ENCODE data around the gene DNAJB14. TPM values are rescaled to one million over a fixed set of nuclear protein-coding genes. Genes with fewer than 3 reads are reported as not detected.

The DNAJB14 gene
- total RNA-seq, 3 donors from 2014 or later: 33.4 to 46.4 (median 37.4) TPM

- Histone ChIP-seq H3K27ac (no peak overlapping the region), H3K4me1 (no peaks in the 10 kb centered on the region), H3K27me3 (no peaks in the 10 kb centered on the region), H3K4me3 (no peak overlapping the region), H3K36me3 (no peaks in the 10 kb centered on the region), H3K9me3 (peaks cover 0 to 11% of the 10 kb centered on the region in 2 donors)
- intact Hi-C loops (cut with DNase I; ENCODE audit: low total_unique reads): no loop called here
- TF ChIP-seq POLR2A (IDR thresholded peaks at IDR 0.05) (no peak), POLR2AphosphoS5 (IDR thresholded peaks at IDR 0.05) (no peak), CTCF (IDR thresholded peaks at IDR 0.05) (no peak)
- DNase-seq (ENCODE audit: low spot score in 2 of 2): no peak
Observed at GRCh38 chr4:99921174-99921573, 25.2 kb downstream of the DNAJB14 start.

- intact Hi-C loops (cut with DNase I; ENCODE audit: low total_unique reads): no loop called here
- Histone ChIP-seq H3K4me1 (no peaks in the 10 kb centered on the region), H3K27me3 (no peaks in the 10 kb centered on the region), H3K4me3 (no peak overlapping the region), H3K36me3 (no peaks in the 10 kb centered on the region), H3K27ac (no peak overlapping the region), H3K9me3 (peaks cover 0 to 11% of the 10 kb centered on the region in 2 donors)
- TF ChIP-seq POLR2AphosphoS5 (IDR thresholded peaks at IDR 0.05): no peak
- TF ChIP-seq POLR2A (IDR thresholded peaks at IDR 0.05): no peak
- TF ChIP-seq CTCF (IDR thresholded peaks at IDR 0.05): no peak
- no peak for DNase-seq (ENCODE audit: low spot score in 2 of 2)
Observed at GRCh38 chr4:99918656-99919055, 27.8 kb downstream of the DNAJB14 start.

GRCh38 chr4:99917575-99917974 lies 28.8 kb downstream of the DNAJB14 start:
- Histone ChIP-seq H3K36me3 (no peaks in the 10 kb centered on the region), H3K9me3 (peaks cover 0 to 11% of the 10 kb centered on the region in 2 donors), H3K4me3 (no peak overlapping the region), H3K27ac (no peak overlapping the region), H3K4me1 (no peaks in the 10 kb centered on the region), H3K27me3 (no peaks in the 10 kb centered on the region)
- TF ChIP-seq CTCF (IDR thresholded peaks at IDR 0.05): no peak
- TF ChIP-seq POLR2A (IDR thresholded peaks at IDR 0.05): no peak
- no peak for TF ChIP-seq POLR2AphosphoS5 (IDR thresholded peaks at IDR 0.05)
- intact Hi-C loops (cut with DNase I; ENCODE audit: low total_unique reads): no loop called here
- DNase-seq (ENCODE audit: low spot score in 2 of 2): no peak

- intact Hi-C loops (cut with DNase I; ENCODE audit: low total_unique reads): no loop called here
Observed at GRCh38 chr4:99915449-99915848, 31.0 kb downstream of the DNAJB14 start.

DNA sequence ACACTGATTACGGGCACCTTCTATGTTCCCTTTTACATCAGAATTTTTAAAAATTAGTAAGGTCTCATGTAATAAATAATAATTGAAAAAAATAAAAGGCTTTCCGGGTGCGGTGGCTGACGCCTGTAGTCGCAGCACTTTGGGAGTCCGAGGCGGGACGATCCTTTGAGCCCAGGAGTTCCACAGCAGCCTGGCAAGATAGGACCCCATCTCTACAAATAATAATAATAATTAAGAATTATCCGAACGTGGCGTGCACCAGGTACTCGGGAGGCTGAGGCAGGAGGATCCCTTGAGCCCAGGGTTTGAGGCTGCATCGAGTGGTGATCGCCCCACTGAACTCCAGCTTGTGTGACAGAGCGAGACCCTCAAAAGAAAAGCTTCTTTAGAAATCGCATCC lies 51.4 kb downstream of the DNAJB14 start:
- H3K4me1 ChIP-seq: no peaks in the 10 kb centered on the region
- H3K36me3 ChIP-seq: peaks cover 1% of the 10 kb centered on the region
- H3K27ac ChIP-seq: peak overlapping the region; percentile 90 to 91
- intact Hi-C loops (cut with DNase I; ENCODE audit: low total_unique reads): no loop called here
- H3K4me3 ChIP-seq: peak overlapping the region; percentile 81 to 88 (median 83)
- no peaks in the 10 kb centered on the region for H3K27me3 ChIP-seq
- DNase-seq (ENCODE audit: low spot score in 2 of 2): no peak
- no peak for TF ChIP-seq CTCF (IDR thresholded peaks at IDR 0.05)
- TF ChIP-seq POLR2AphosphoS5 (IDR thresholded peaks at IDR 0.05): no peak
- no peak for TF ChIP-seq POLR2A (IDR thresholded peaks at IDR 0.05)
- no peaks in the 10 kb centered on the region for H3K9me3 ChIP-seq

More at GRCh38 chr4:99915449-99915848, 31.0 kb downstream of the DNAJB14 start:
- TF ChIP-seq CTCF (IDR thresholded peaks at IDR 0.05) (no peak), POLR2A (IDR thresholded peaks at IDR 0.05) (no peak), POLR2AphosphoS5 (IDR thresholded peaks at IDR 0.05) (no peak)
- no peak for DNase-seq (ENCODE audit: low spot score in 2 of 2)
- Histone ChIP-seq H3K9me3 (peaks cover 0 to 11% of the 10 kb centered on the region in 2 donors), H3K4me1 (no peaks in the 10 kb centered on the region), H3K27me3 (no peaks in the 10 kb centered on the region), H3K36me3 (no peaks in the 10 kb centered on the region), H3K27ac (no peak overlapping the region), H3K4me3 (no peak overlapping the region)
